Measurements from ENCODE around the gene DOCK1.

Gene DOCK1

GRCh38 chr10:126921162-126921561 is 15.9 kb downstream of the DOCK1 start:
- no peak overlapping the region for H3K14ac ChIP-seq (ENCODE audit: low read length in 2 of 2)
- peaks cover 40% of the 10 kb centered on the region for H3K79me1 ChIP-seq (replicated peaks; ENCODE audit: low read length, poor library complexity, severe bottlenecking)
- H3K4me1 ChIP-seq (ENCODE audit: control insufficient read depth, insufficient read depth, low read depth, low read length), result peaks cover 10% of the 10 kb centered on the region
- no peak overlapping the region for H3K4ac ChIP-seq (ENCODE audit: low read depth in 1 of 2, low read length in 2 of 2)
- H2AFZ ChIP-seq (ENCODE audit: low read depth, low read length), result no peak overlapping the region
- H3K23ac ChIP-seq (ENCODE audit: low read length in 2 of 2), result no peak overlapping the region
- WGBS, result 98% methylated on average over 3 of the region's 4 CpGs
- H3K9me3 ChIP-seq (ENCODE audit: control insufficient read depth, low read length), result no peaks in the 10 kb centered on the region
- no peak overlapping the region for H2BK5ac ChIP-seq (ENCODE audit: low read depth, low read length, poor library complexity, severe bottlenecking)
- H3K27ac ChIP-seq (ENCODE audit: low read length, poor library complexity, severe bottlenecking), result no peak overlapping the region
- H2BK15ac ChIP-seq (ENCODE audit: low read depth, poor library complexity, severe bottlenecking), result no peak overlapping the region
- H3K4me2 ChIP-seq (ENCODE audit: low read length, poor library complexity, severe bottlenecking), result no peak overlapping the region
- no peak overlapping the region for H3K18ac ChIP-seq (ENCODE audit: low read depth in 1 of 2, low read length in 2 of 2)
- H3K9ac ChIP-seq (ENCODE audit: low read length), result no peak overlapping the region
- no peak overlapping the region for H4K91ac ChIP-seq (ENCODE audit: low read length)
- H3K36me3 ChIP-seq (ENCODE audit: control insufficient read depth in 1 of 2, insufficient read depth in 2 of 2, low read depth in 1 of 2, low read length in 2 of 2), result peaks cover 14 to 19% of the 10 kb centered on the region in 2 experiments
- no peak overlapping the region for H2BK12ac ChIP-seq (ENCODE audit: low read length in 2 of 2)
- H3K4me3 ChIP-seq (ENCODE audit: insufficient read depth in 1 of 2, low read depth in 1 of 2, low read length in 2 of 2), result no peak overlapping the region
- H4K8ac ChIP-seq (ENCODE audit: low read length), result no peak overlapping the region
- H2BK120ac ChIP-seq (ENCODE audit: low read depth, low read length), result no peak overlapping the region
- no peaks in the 10 kb centered on the region for H3K27me3 ChIP-seq (ENCODE audit: control insufficient read depth in 1 of 2, insufficient read depth in 1 of 2, low read length in 2 of 2)
- H2AK5ac ChIP-seq (ENCODE audit: low read length, severe bottlenecking), result no peak overlapping the region
- no peak for DNase-seq

DNA sequence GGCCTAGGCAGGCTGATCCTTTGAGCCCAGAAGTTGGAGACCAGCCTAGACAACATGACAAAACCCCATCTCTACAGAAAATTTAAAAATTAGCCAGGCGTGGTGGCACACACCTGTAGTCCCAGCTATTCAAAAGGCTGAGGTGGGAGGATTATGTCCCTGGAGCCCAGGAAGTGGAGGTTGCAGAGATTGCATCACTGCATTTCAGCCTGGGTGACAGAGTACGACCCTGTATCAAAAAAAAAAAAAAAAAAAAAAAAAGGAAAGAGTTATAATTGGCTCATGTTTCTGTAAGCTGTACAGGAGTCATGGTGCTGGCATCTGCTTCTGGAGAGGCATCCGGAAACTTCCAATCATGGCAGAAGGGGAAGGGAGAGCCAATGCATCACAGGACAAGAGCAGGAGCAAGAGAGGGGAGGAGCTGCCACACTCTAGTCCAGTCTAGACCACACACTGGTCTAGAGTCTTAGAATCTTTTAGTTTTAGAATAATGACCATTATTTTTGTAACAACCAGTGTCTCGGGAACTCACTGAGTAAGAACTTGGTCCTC is 16.8 kb downstream of the DOCK1 start:
- Histone ChIP-seq H3K4me1 (ENCODE audit: control insufficient read depth, insufficient read depth, low read depth, low read length) (peaks cover 10% of the 10 kb centered on the region), H3K23ac (ENCODE audit: low read length in 2 of 2) (no peak overlapping the region), H3K4me2 (ENCODE audit: low read length, poor library complexity, severe bottlenecking) (no peak overlapping the region), H2BK120ac (ENCODE audit: low read depth, low read length) (no peak overlapping the region), H4K91ac (ENCODE audit: low read length) (no peak overlapping the region), H3K79me1 (replicated peaks; ENCODE audit: low read length, poor library complexity, severe bottlenecking) (peaks cover 41% of the 10 kb centered on the region), H3K18ac (ENCODE audit: low read depth in 1 of 2, low read length in 2 of 2) (no peak overlapping the region), H3K27me3 (ENCODE audit: control insufficient read depth in 1 of 2, insufficient read depth in 1 of 2, low read length in 2 of 2) (no peaks in the 10 kb centered on the region), H3K14ac (ENCODE audit: low read length in 2 of 2) (no peak overlapping the region), H2BK12ac (ENCODE audit: low read length in 2 of 2) (no peak overlapping the region), H2BK15ac (ENCODE audit: low read depth, poor library complexity, severe bottlenecking) (no peak overlapping the region), H2BK5ac (ENCODE audit: low read depth, low read length, poor library complexity, severe bottlenecking) (no peak overlapping the region), H4K8ac (ENCODE audit: low read length) (no peak overlapping the region), H3K36me3 (ENCODE audit: control insufficient read depth in 1 of 2, insufficient read depth in 2 of 2, low read depth in 1 of 2, low read length in 2 of 2) (peaks cover 19 to 26% of the 10 kb centered on the region in 2 experiments), H2AK5ac (ENCODE audit: low read length, severe bottlenecking) (no peak overlapping the region), H2AFZ (ENCODE audit: low read depth, low read length) (no peak overlapping the region), H3K27ac (ENCODE audit: low read length, poor library complexity, severe bottlenecking) (no peak overlapping the region), H3K9ac (ENCODE audit: low read length) (no peak overlapping the region), H3K4me3 (ENCODE audit: insufficient read depth in 1 of 2, low read depth in 1 of 2, low read length in 2 of 2) (no peak overlapping the region), H3K4ac (ENCODE audit: low read depth in 1 of 2, low read length in 2 of 2) (no peak overlapping the region), H3K9me3 (ENCODE audit: control insufficient read depth, low read length) (no peaks in the 10 kb centered on the region)
- 88% methylated on average over 4 of the region's 4 CpGs for WGBS
- peak; percentile 79 for DNase-seq

- H3K9ac ChIP-seq (ENCODE audit: low read length), result no peak overlapping the region
- no peak overlapping the region for H3K4ac ChIP-seq (ENCODE audit: low read depth in 1 of 2, low read length in 2 of 2)
- H2BK5ac ChIP-seq (ENCODE audit: low read depth, low read length, poor library complexity, severe bottlenecking), result no peak overlapping the region
- no peaks in the 10 kb centered on the region for H3K9me3 ChIP-seq (ENCODE audit: control insufficient read depth, low read length)
- H3K36me3 ChIP-seq (ENCODE audit: control insufficient read depth in 1 of 2, insufficient read depth in 2 of 2, low read depth in 1 of 2, low read length in 2 of 2), result peaks cover 31 to 47% of the 10 kb centered on the region in 2 experiments
- no peak overlapping the region for H3K18ac ChIP-seq (ENCODE audit: low read depth in 1 of 2, low read length in 2 of 2)
- no peak overlapping the region for H3K4me2 ChIP-seq (ENCODE audit: low read length, poor library complexity, severe bottlenecking)
- WGBS, result 80% methylated on average over 6 of the region's 6 CpGs
- no peaks in the 10 kb centered on the region for H3K27me3 ChIP-seq (ENCODE audit: control insufficient read depth in 1 of 2, insufficient read depth in 1 of 2, low read length in 2 of 2)
- H4K91ac ChIP-seq (ENCODE audit: low read length), result no peak overlapping the region
- peaks cover 45% of the 10 kb centered on the region for H3K79me1 ChIP-seq (replicated peaks; ENCODE audit: low read length, poor library complexity, severe bottlenecking)
- no peaks in the 10 kb centered on the region for H3K4me1 ChIP-seq (ENCODE audit: control insufficient read depth, insufficient read depth, low read depth, low read length)
- no peak overlapping the region for H2BK12ac ChIP-seq (ENCODE audit: low read length in 2 of 2)
- no peak overlapping the region for H2AFZ ChIP-seq (ENCODE audit: low read depth, low read length)
- H3K23ac ChIP-seq (ENCODE audit: low read length in 2 of 2), result no peak overlapping the region
- H3K4me3 ChIP-seq (ENCODE audit: insufficient read depth in 1 of 2, low read depth in 1 of 2, low read length in 2 of 2), result no peak overlapping the region
- H3K14ac ChIP-seq (ENCODE audit: low read length in 2 of 2), result no peak overlapping the region
- H2BK15ac ChIP-seq (ENCODE audit: low read depth, poor library complexity, severe bottlenecking), result no peak overlapping the region
- no peak overlapping the region for H4K8ac ChIP-seq (ENCODE audit: low read length)
- no peak overlapping the region for H2AK5ac ChIP-seq (ENCODE audit: low read length, severe bottlenecking)
- no peak for DNase-seq
- no peak overlapping the region for H2BK120ac ChIP-seq (ENCODE audit: low read depth, low read length)
- H3K27ac ChIP-seq (ENCODE audit: low read length, poor library complexity, severe bottlenecking), result no peak overlapping the region
Measured at GRCh38 chr10:126924180-126924914, 19.1 kb downstream of the DOCK1 start.

DNA sequence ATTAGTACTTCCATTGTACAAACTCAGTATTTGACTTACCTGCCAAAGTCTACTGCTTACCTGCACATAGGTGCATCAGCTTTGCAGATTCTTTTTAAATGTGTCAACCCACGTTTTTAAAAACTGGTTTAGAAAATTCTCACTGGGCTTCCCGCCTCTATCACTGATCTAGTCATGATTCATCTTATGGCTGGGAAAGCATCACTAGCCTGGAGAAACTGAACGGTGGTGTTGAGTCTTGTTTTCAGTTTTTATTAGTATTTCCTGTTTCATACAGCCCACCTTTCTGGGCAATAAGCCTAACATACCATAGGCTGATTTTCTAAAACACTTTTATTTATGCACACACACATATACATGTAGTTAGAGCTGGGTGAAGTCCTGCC is 19.7 kb downstream of the DOCK1 start:
- Histone ChIP-seq H2BK5ac (ENCODE audit: low read depth, low read length, poor library complexity, severe bottlenecking) (no peak overlapping the region), H3K4ac (ENCODE audit: low read depth in 1 of 2, low read length in 2 of 2) (no peak overlapping the region)

More for the DNA sequence above, 19.7 kb downstream of the DOCK1 start:
- Histone ChIP-seq H2AK5ac (ENCODE audit: low read length, severe bottlenecking) (no peak overlapping the region), H2BK12ac (ENCODE audit: low read length in 2 of 2) (no peak overlapping the region), H2BK15ac (ENCODE audit: low read depth, poor library complexity, severe bottlenecking) (no peak overlapping the region), H3K4me3 (ENCODE audit: insufficient read depth in 1 of 2, low read depth in 1 of 2, low read length in 2 of 2) (peak overlapping the region in 1 of 2 experiments; percentile 38), H3K27ac (ENCODE audit: low read length, poor library complexity, severe bottlenecking) (no peak overlapping the region), H3K36me3 (ENCODE audit: control insufficient read depth in 1 of 2, insufficient read depth in 2 of 2, low read depth in 1 of 2, low read length in 2 of 2) (peaks cover 28 to 43% of the 10 kb centered on the region in 2 experiments), H3K4me1 (ENCODE audit: control insufficient read depth, insufficient read depth, low read depth, low read length) (no peaks in the 10 kb centered on the region), H3K79me1 (replicated peaks; ENCODE audit: low read length, poor library complexity, severe bottlenecking) (peaks cover 43% of the 10 kb centered on the region), H3K18ac (ENCODE audit: low read depth in 1 of 2, low read length in 2 of 2) (no peak overlapping the region), H2AFZ (ENCODE audit: low read depth, low read length) (no peak overlapping the region), H3K27me3 (ENCODE audit: control insufficient read depth in 1 of 2, insufficient read depth in 1 of 2, low read length in 2 of 2) (no peaks in the 10 kb centered on the region), H3K9ac (ENCODE audit: low read length) (peak overlapping the region; percentile 10), H2BK120ac (ENCODE audit: low read depth, low read length) (no peak overlapping the region), H3K14ac (ENCODE audit: low read length in 2 of 2) (no peak overlapping the region), H4K8ac (ENCODE audit: low read length) (no peak overlapping the region), H4K91ac (ENCODE audit: low read length) (no peak overlapping the region), H3K9me3 (ENCODE audit: control insufficient read depth, low read length) (no peaks in the 10 kb centered on the region), H3K4me2 (ENCODE audit: low read length, poor library complexity, severe bottlenecking) (no peak overlapping the region), H3K23ac (ENCODE audit: low read length in 2 of 2) (no peak overlapping the region)
- DNase-seq, result no peak
- 54% methylated on average over 1 of the region's 3 CpGs for WGBS
